ENCODE results near the gene STAB2.

Gene STAB2

GRCh38 chr12:103743788-103744187 lies 156.7 kb downstream of the STAB2 start:
- no peak for DNase-seq (ENCODE audit: low read depth in 4 of 4, low spot score in 1 of 4)

GRCh38 chr12:103745962-103746361 lies 158.9 kb downstream of the STAB2 start:
- no peak for DNase-seq (ENCODE audit: low read depth in 4 of 4, low spot score in 1 of 4)

- no peak for DNase-seq (ENCODE audit: low read depth in 4 of 4, low spot score in 1 of 4)
Observed at GRCh38 chr12:103748002-103748401, 160.9 kb downstream of the STAB2 start.

GRCh38 chr12:103748875-103749274 lies 161.8 kb downstream of the STAB2 start:
- DNase-seq (ENCODE audit: low read depth in 4 of 4, low spot score in 1 of 4) = no peak

- DNase-seq (ENCODE audit: low read depth in 4 of 4, low spot score in 1 of 4) = no peak
Observed at GRCh38 chr12:103751171-103751570, 164.1 kb downstream of the STAB2 start.

GRCh38 chr12:103751600-103751999 lies 164.5 kb downstream of the STAB2 start:
- no peak for DNase-seq (ENCODE audit: low read depth in 4 of 4, low spot score in 1 of 4)

GRCh38 chr12:103755425-103755824 lies 168.4 kb downstream of the STAB2 start:
- DNase-seq (ENCODE audit: low read depth in 4 of 4, low spot score in 1 of 4) = no peak

GRCh38 chr12:103756443-103756842 lies 169.4 kb downstream of the STAB2 start:
- no peak for DNase-seq (ENCODE audit: low read depth in 4 of 4, low spot score in 1 of 4)

GRCh38 chr12:103757248-103757647 lies 170.2 kb downstream of the STAB2 start:
- DNase-seq (ENCODE audit: low read depth in 4 of 4, low spot score in 1 of 4) = no peak

GRCh38 chr12:103758310-103759089 lies 171.4 kb downstream of the STAB2 start:
- DNase-seq (ENCODE audit: low read depth in 4 of 4, low spot score in 1 of 4) = no peak

- no peak for DNase-seq (ENCODE audit: low read depth in 4 of 4, low spot score in 1 of 4)
Observed at GRCh38 chr12:103762473-103762872, 175.4 kb downstream of the STAB2 start.

GRCh38 chr12:103765322-103765721 lies 178.2 kb downstream of the STAB2 start:
- DNase-seq (ENCODE audit: low read depth in 4 of 4, low spot score in 1 of 4) = no peak

GRCh38 chr12:103766028-103766427 lies 179.0 kb downstream of the STAB2 start:
- no peak for DNase-seq (ENCODE audit: low read depth in 4 of 4, low spot score in 1 of 4)

GRCh38 chr12:103768467-103769123 lies 181.5 kb downstream of the STAB2 start:
- no peak for DNase-seq (ENCODE audit: low read depth in 4 of 4, low spot score in 1 of 4)

- no peak for DNase-seq (ENCODE audit: low read depth in 4 of 4, low spot score in 1 of 4)
Observed at GRCh38 chr12:103769240-103769945, 182.3 kb downstream of the STAB2 start.

GRCh38 chr12:103771466-103771865 lies 184.4 kb downstream of the STAB2 start:
- DNase-seq (ENCODE audit: low read depth in 4 of 4, low spot score in 1 of 4) = no peak

GRCh38 chr12:103772367-103773108 lies 185.5 kb downstream of the STAB2 start:
- DNase-seq (ENCODE audit: low read depth in 4 of 4, low spot score in 1 of 4) = no peak

- DNase-seq (ENCODE audit: low read depth in 4 of 4, low spot score in 1 of 4) = no peak
Observed at GRCh38 chr12:103773109-103773910, 186.2 kb downstream of the STAB2 start.

GRCh38 chr12:103774977-103775560 lies 188.0 kb downstream of the STAB2 start:
- no peak for DNase-seq (ENCODE audit: low read depth in 4 of 4, low spot score in 1 of 4)

- no peak for DNase-seq (ENCODE audit: low read depth in 4 of 4, low spot score in 1 of 4)
Observed at GRCh38 chr12:103778781-103779180, 191.7 kb downstream of the STAB2 start.

Data from stimulated activated CD4-positive, alpha-beta T cell treated with anti-CD3 and anti-CD28 coated beads, Interleukin-1b, Interleukin-23, amount 100 ng/mL, for 24 hours (primary cell).